HAP-1 (cell line): ENCODE results near the gene CEP152.
"Not testable (repeated sequence)": the region's sequence is repeated elsewhere in the genome, so short reads cannot be mapped to it uniquely, and the experiment has no call there.

Experiments
- DNase-seq, 2 experiments: peaks; one replicate each; pipeline ENCODE4 v3.0.0-alpha.2; 2016 to 2020; ENCODE audit warnings: low spot score in 2 of 2
- H3K27me3 ChIP-seq: fragments of 250-450 bp; sonication (Bioruptor Pico); 2 replicates; pipeline ENCODE4 v1.5.1; 2020; ENCODE audit warnings: low read depth, mild to moderate bottlenecking, moderate library complexity
- H3K36me3 ChIP-seq: fragments of 250-450 bp; sonication (Bioruptor Pico); replicated peaks from 2 replicates; pipeline ENCODE4 v1.5.1; 2020; ENCODE audit warnings: mild to moderate bottlenecking
- H3K4me1 ChIP-seq: fragments of 250-450 bp; sonication (Bioruptor Pico); 2 replicates; pipeline ENCODE4 v1.5.1; 2020; ENCODE audit warnings: mild to moderate bottlenecking
- H3K4me3 ChIP-seq: fragments of 250-450 bp; sonication (Bioruptor Pico); 2 replicates; pipeline ENCODE4 v1.5.1; 2020; ENCODE audit warnings: mild to moderate bottlenecking, moderate library complexity
- H3K9me3 ChIP-seq: fragments of 250-450 bp; sonication (Bioruptor Pico); 2 replicates; pipeline ENCODE4 v1.5.1; 2020; ENCODE audit warnings: mild to moderate bottlenecking, moderate library complexity
- in situ Hi-C: fragments of 300-500 bp; cut with MboI; formaldehyde crosslinking; loops from 3 replicates; pipeline ENCODE4 v1.14.3; 2020; ENCODE audit warnings: low sequenced_read_pairs, inconsistent platforms, mixed read lengths

Gene CEP152, protein sequence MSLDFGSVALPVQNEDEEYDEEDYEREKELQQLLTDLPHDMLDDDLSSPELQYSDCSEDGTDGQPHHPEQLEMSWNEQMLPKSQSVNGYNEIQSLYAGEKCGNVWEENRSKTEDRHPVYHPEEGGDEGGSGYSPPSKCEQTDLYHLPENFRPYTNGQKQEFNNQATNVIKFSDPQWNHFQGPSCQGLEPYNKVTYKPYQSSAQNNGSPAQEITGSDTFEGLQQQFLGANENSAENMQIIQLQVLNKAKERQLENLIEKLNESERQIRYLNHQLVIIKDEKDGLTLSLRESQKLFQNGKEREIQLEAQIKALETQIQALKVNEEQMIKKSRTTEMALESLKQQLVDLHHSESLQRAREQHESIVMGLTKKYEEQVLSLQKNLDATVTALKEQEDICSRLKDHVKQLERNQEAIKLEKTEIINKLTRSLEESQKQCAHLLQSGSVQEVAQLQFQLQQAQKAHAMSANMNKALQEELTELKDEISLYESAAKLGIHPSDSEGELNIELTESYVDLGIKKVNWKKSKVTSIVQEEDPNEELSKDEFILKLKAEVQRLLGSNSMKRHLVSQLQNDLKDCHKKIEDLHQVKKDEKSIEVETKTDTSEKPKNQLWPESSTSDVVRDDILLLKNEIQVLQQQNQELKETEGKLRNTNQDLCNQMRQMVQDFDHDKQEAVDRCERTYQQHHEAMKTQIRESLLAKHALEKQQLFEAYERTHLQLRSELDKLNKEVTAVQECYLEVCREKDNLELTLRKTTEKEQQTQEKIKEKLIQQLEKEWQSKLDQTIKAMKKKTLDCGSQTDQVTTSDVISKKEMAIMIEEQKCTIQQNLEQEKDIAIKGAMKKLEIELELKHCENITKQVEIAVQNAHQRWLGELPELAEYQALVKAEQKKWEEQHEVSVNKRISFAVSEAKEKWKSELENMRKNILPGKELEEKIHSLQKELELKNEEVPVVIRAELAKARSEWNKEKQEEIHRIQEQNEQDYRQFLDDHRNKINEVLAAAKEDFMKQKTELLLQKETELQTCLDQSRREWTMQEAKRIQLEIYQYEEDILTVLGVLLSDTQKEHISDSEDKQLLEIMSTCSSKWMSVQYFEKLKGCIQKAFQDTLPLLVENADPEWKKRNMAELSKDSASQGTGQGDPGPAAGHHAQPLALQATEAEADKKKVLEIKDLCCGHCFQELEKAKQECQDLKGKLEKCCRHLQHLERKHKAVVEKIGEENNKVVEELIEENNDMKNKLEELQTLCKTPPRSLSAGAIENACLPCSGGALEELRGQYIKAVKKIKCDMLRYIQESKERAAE (N-terminal part only)

DNA sequence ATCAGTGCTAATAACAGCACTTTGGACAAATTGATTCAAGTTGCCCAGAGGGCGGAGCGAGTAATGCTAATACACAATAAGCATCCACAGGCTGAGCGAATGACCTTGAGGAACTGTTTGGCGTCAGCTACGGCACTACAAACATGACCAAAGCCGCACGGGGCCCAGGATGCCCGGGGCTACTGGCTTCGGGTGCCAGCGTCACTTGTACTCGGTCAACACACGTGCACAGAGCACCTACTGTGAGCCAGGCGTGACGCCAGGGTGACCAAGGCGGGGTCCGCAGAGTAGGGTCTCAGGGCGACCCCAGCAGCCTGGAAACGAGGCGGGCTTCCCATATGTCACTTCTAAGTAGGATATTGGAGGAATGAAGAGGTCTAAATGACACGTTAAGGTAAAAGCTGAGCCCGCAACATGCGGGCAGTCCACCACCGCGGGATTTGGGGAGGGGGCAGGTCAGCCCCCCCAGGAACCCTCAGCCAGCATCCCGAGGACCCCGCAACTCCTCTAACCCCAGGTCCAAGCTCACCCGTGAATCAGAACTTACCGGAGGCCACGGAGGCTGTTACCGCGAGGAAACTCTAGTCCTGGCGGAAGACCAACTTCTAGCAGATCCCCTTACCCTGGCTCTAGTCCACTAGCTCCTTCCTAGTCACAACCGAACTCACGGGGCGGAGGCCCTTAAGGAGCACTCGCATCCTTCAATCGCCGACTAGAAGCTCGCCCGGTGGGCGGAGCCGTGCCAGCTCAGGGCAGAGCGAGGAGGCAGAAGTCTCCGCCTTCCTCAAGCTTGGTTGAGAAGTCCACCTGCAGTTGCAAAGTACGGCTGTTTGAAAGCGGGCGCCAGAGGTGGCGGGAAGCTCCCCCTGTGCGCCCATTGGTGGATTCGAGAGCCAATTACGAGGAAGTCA lies at the start of gene CEP152:
TSS of gene CEP152 (minus strand) at position 656 of the 911 bp plus-strand sequence. CDS start 5,420 bp downstream, outside the sequence.
- Histone ChIP-seq H3K4me1 (peaks cover 21% of the 10 kb centered on the region), H3K36me3 (no peaks in the 10 kb centered on the region), H3K4me3 (peak within 1 kb of the TSS; percentile 87), H3K27me3 (no peaks in the 10 kb centered on the region), H3K9me3 (no peaks in the 10 kb centered on the region)
- in situ Hi-C loops: no loop called here
- peak; percentile 98 to 99 for DNase-seq

DNA sequence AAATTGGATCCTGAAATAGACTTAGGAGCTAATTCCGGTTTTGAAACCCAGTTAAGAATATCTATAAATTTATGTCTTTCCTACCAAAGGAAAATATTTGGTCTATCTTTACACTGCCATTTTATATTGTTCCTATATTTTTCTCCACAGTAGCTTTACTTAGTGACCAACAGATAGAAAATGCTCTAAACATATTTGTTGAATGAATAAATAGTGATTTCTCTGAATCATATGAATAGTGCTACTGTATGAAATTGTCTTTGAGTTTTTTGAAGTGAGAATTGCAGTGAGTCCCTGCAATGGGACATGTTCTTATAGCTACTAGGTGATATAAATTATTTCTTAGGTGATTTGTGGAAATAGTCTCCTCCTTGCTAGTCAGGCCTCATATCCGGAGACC lies 48.6 kb upstream of the CEP152 start:
- DNase-seq: no peak
- in situ Hi-C loops: loop anchor here (25.0 kb wide), 2 partner anchors 497 to 553 kb away; partner anchors contain the start of gene FGF7
- no peaks in the 10 kb centered on the region for H3K36me3 ChIP-seq
- H3K4me1 ChIP-seq: peaks cover 6% of the 10 kb centered on the region
- no peak overlapping the region for H3K4me3 ChIP-seq
- H3K27me3 ChIP-seq: no peaks in the 10 kb centered on the region
- no peaks in the 10 kb centered on the region for H3K9me3 ChIP-seq

DNA sequence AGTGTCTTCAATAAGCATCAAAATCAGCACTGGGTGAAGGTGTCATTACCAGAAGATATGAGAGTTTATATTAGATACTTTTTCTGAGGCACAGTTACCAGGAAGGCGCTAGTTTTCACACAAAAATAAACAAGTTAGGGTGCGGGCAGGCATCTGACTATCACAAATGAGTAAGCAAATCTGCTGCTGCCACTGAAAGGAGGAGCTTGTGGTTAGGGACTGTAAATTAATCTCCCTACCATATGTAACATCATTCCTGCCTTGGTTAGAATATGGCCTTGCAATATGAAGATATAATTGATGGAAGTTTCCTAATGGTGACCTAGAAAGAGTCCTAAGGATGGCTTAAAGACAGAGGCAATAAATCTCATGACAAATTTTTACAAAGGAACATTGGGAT lies 47.5 kb upstream of the CEP152 start:
- Histone ChIP-seq H3K27me3 (no peaks in the 10 kb centered on the region), H3K4me1 (peaks cover 6% of the 10 kb centered on the region), H3K36me3 (no peaks in the 10 kb centered on the region), H3K9me3 (no peaks in the 10 kb centered on the region), H3K4me3 (no peak overlapping the region)
- no peak for DNase-seq
- in situ Hi-C loops: loop anchor here (25.0 kb wide), 2 partner anchors 496 to 554 kb away; partner anchors contain the start of gene FGF7

DNA sequence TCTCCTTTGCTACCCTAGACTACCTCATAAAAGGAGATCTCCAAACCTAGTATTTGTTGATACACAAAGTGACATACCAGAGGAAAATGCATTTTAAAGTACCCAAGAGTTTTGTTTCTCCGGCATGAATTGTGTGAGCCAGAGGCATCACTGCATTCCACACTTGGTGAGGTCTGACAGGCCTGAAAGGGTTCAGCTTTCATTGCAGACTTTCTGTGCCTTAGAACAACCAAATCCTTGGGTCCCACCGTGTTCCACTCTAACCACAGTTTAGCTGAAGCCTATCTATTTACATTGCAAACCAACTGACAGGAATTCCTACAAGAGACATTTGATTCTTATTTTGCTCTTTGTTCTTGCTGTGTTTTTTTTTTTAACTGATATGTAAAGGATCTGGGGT lies 46.1 kb upstream of the CEP152 start:
- no peaks in the 10 kb centered on the region for H3K36me3 ChIP-seq
- no peaks in the 10 kb centered on the region for H3K9me3 ChIP-seq
- H3K4me3 ChIP-seq: no peak overlapping the region
- no peaks in the 10 kb centered on the region for H3K27me3 ChIP-seq
- no peak for DNase-seq
- H3K4me1 ChIP-seq: peaks cover 6% of the 10 kb centered on the region
- in situ Hi-C loops: loop anchor here (25.0 kb wide), 2 partner anchors 495 to 555 kb away; partner anchors contain the start of gene FGF7

DNA sequence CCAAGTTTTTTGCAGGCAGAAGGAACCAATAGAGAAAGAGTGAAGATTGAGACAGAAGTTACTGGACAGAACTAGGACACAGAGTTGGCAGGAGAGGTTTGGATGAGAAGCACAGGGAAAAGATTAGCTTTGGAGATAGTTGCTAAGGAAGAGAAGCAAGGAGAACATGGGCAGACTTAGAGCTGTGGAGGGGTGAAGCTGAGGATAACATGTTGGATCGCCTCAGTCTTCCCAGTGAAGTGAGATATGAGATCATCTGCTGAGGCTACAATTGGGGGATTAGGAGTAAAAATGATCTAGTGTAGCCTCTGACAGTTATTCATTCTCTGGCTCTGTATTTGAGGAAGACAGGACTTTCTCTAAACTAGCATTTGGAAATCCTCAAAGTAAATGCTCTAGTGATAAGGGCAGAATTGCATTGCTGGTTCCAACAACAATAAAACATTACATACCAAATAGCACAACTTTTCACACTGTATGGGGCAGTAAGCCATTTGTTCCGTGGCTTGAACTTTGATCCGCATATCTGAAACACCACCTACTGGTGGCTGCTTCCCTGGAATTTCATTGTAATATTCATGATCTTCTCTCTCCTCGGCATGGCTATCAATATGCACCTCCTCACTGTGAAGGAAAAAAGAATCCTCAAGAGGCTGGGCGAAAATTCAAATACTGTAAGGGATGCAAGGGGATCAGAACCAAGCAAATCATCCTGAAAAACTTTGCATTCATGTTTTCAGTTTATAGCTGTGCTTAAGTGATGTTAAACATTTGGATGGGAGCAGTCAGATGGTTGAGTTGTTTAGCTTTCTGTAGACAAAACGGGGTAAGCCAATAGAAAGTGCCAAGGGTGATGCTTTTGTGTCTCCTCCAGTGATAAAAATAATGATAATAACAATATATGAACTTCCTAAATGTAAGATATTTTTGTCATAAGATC lies 44.9 kb upstream of the CEP152 start:
- peak; percentile 25 to 56 for DNase-seq
- Histone ChIP-seq H3K27me3 (no peaks in the 10 kb centered on the region), H3K4me1 (peaks cover 6% of the 10 kb centered on the region), H3K4me3 (no peak overlapping the region), H3K9me3 (no peaks in the 10 kb centered on the region), H3K36me3 (no peaks in the 10 kb centered on the region)
- in situ Hi-C loops: loop anchor here (25.0 kb wide), 2 partner anchors 493 to 557 kb away; partner anchors contain the start of gene FGF7

DNA sequence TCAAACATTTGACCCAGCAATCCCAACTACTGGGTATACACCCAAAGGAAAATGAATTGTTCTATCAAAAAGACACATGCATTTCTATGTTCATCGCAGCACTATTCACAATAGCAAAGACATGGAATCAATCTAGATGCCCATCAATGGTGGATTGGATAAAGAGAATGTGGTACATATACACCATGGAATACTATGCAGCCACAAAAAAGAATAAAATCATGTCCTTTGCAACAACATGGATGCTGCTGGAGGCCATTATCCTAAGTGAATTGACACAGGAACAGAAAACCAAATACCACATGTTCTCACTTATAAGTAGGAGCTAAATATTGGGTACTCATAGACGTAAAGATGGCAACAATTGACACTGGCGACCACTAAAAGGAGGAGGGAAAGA lies 43.6 kb upstream of the CEP152 start:
- DNase-seq, H3K36me3 ChIP-seq, H3K9me3 ChIP-seq, H3K4me1 ChIP-seq, H3K4me3 ChIP-seq, H3K27me3 ChIP-seq: not testable (repeated sequence)
- in situ Hi-C loops: loop anchor here (25.0 kb wide), 2 partner anchors 492 to 558 kb away; partner anchors contain the start of gene FGF7

DNA sequence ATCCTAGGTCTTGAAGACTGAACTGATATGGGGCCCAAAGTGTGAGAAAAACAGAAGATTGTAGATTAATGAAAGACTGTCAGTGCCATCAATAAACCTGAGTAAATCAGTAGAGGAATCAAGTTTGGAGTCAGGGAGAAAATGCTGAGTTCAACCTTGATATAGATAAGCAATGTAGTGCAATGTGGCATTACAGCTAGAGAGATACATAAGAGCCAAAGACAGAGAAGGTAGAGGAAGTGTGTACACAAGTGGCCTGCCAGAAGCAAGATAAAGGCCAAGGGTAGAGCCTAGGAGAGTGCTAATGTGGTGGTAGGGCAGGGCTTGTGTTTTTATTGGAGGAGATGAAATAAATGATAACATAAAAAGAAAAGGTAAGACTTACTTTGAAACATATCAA lies 41.1 kb upstream of the CEP152 start:
- no peak for DNase-seq
- H3K36me3 ChIP-seq: no peaks in the 10 kb centered on the region
- in situ Hi-C loops: loop anchor here (25.0 kb wide), 2 partner anchors 490 to 560 kb away; partner anchors contain the start of gene FGF7

DNA sequence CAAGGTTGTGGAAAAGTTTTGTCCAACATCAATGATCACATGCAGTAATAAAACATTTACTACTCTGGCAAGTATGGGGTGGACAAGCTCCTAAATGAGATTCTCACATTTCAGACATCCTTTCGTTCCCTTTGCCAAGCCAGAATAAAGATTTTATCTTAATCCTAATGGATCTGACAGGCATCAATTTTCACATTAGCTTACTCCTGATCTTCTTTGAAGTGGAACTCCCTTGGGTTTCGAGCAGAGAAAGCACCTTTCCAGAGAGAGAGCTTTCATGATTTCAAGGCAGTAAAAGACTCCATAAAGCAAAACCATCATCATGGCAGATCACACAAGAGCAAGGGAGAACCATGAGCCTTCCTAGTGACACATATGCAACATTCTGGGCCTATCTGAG lies 39.8 kb upstream of the CEP152 start:
- Histone ChIP-seq H3K4me3 (no peak overlapping the region), H3K4me1 (peaks cover 1% of the 10 kb centered on the region), H3K27me3 (no peaks in the 10 kb centered on the region), H3K36me3 (no peaks in the 10 kb centered on the region), H3K9me3 (no peaks in the 10 kb centered on the region)
- no peak for DNase-seq
- in situ Hi-C loops: loop anchor here (25.0 kb wide), 2 partner anchors 488 to 562 kb away; partner anchors contain the start of gene FGF7

More for the DNA sequence above, 41.1 kb upstream of the CEP152 start:
- H3K4me1 ChIP-seq: peaks cover 6% of the 10 kb centered on the region
- H3K27me3 ChIP-seq: no peaks in the 10 kb centered on the region
- no peaks in the 10 kb centered on the region for H3K9me3 ChIP-seq
- H3K4me3 ChIP-seq: no peak overlapping the region

DNA sequence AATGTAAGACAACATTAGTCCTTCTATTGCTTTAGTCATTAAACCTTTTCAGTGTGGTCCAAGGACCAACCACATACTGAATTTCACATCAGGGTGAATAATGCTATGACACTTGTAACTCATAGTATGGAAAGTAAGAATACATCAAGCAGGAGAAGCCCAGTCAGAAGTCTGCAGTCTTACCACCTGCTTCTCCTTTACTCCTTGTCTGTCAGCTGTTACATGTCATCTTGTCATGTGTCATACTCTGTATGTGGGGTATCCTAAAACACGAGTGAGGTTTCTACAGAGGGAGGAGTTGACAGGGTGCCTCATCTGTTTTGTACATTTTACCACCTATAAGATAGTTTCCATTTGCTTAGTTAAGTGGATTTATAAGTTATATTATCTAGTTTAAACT lies 34.3 kb upstream of the CEP152 start:
- H3K4me3 ChIP-seq: no peak overlapping the region
- H3K9me3 ChIP-seq: no peaks in the 10 kb centered on the region
- no peaks in the 10 kb centered on the region for H3K4me1 ChIP-seq
- no peaks in the 10 kb centered on the region for H3K36me3 ChIP-seq
- DNase-seq: no peak
- in situ Hi-C loops: no loop called here
- no peaks in the 10 kb centered on the region for H3K27me3 ChIP-seq

DNA sequence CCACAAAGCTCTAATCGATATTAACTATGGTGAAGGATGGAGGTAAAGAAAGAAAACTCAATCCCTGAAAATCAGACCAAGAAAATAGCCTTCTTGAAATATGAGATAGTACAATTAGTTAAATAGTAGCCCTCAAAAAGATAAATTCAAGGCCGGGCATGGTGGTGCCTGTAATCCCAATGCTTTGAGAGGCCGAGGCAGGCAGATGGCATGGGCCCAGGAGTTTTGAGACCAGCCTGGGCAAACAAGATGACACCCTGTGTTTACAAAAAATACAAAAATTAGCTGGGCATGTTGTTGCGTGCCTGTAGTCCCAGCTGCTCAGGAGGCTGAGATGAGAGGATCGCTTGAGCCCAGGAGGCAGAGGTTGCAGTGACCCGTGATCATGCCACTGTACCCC lies 31.6 kb upstream of the CEP152 start:
- Histone ChIP-seq H3K27me3 (no peaks in the 10 kb centered on the region), H3K9me3 (no peaks in the 10 kb centered on the region), H3K4me3 (no peak overlapping the region), H3K4me1 (no peaks in the 10 kb centered on the region), H3K36me3 (no peaks in the 10 kb centered on the region)
- no peak for DNase-seq
- in situ Hi-C loops: no loop called here

DNA sequence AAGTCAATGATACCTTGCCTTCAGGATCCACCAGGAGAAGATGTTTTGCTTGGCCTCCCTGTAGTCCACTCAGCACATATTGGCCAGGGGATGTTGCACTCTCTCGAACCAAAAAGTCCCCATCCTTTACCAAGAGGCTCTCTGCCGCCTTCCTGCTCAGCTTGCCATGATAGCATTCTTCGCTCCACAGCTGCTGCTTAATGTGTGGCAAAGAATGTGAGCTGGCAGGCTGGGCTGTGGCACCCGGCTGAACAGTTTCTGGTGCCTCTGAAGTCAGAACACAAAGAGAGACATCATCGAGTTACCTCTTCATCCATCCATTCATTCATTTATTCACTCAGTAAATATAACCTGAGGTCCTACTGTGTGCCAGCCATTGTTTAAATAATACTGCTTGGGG lies 23.9 kb upstream of the CEP152 start:
- Histone ChIP-seq H3K27me3 (0 out of 2 replicates have a peak, but pooled peaks cover 2% of the 10 kb centered on the region), H3K4me1 (0 out of 2 replicates have a peak, but pooled peaks cover 3% of the 10 kb centered on the region), H3K4me3 (no peak overlapping the region), H3K9me3 (no peaks in the 10 kb centered on the region; the same call in 1 of the 2 replicates), H3K36me3 (no peaks in the 10 kb centered on the region)
- no peak for DNase-seq
- in situ Hi-C loops: no loop called here
